HEK293 (cell line): Measurements from ENCODE around the gene STK11.

Experiments
- CTCF ChIA-PET: fragments of 350-600 bp; formaldehyde crosslinking; extraction: SDS; loops from one replicate; lab custom pipeline; 2021; ENCODE audit warnings: antibody characterized with exemption; lab: Yijun Ruan, JAX
- POLR2A ChIA-PET: fragments of 300-600 bp; formaldehyde crosslinking; extraction: SDS; loops from one replicate; lab custom pipeline; 2020; ENCODE audit warnings: antibody characterized with exemption, inconsistent platforms; lab: Yijun Ruan, JAX
- H3K27ac ChIP-seq: fragments of 200-500 bp; sonication (Bioruptor generic); 2 replicates; pipeline ENCODE4 v1.5.1; 2014; ENCODE audit warnings: low read depth, low read length, control low read depth, inconsistent platforms; ENCODE audit errors: extremely low read depth
- H3K36me3 ChIP-seq, 2 experiments: fragments of 200-500 bp in 1 of 2; sonication (Bioruptor generic) in 1 of 2; 1 replicate in 1 of 2; 2 replicates in 1 of 2; pipeline ENCODE4 v1.5.1; 2014 to 2017; ENCODE audit warnings: inconsistent platforms in 2 of 2, low read length in 2 of 2; ENCODE audit not compliant: control insufficient read depth in 2 of 2, insufficient read depth in 1 of 2
- H3K4me1 ChIP-seq: fragments of 200-500 bp; sonication (Bioruptor generic); 2 replicates; pipeline ENCODE4 v1.5.1; 2014; ENCODE audit warnings: mild to moderate bottlenecking, low read length, inconsistent platforms; ENCODE audit not compliant: control insufficient read depth, insufficient read depth
- H3K4me3 ChIP-seq: 2 replicates; pipeline ENCODE4 v1.5.1; 2011; ENCODE audit warnings: low read depth, mild to moderate bottlenecking, control low read depth, low read length, moderate library complexity
- H3K9me3 ChIP-seq: fragments of 200-500 bp; sonication (Bioruptor generic); 2 replicates; pipeline ENCODE4 v1.5.1; 2014; ENCODE audit warnings: low read depth, low read length, inconsistent platforms; ENCODE audit not compliant: control insufficient read depth, insufficient read depth
- EGR2 ChIP-seq: fragments of 450-650 bp; formaldehyde crosslinking; IDR thresholded peaks from 2 replicates; pipeline ENCODE4 v1.5.1; 2016; ENCODE audit warnings: low read depth, missing biosample characterization, missing genetic modification characterization
- KLF9 ChIP-seq: fragments of 450-650 bp; formaldehyde crosslinking; IDR thresholded peaks from 2 replicates; pipeline ENCODE4 v1.5.1; 2016; ENCODE audit warnings: missing biosample characterization, missing genetic modification characterization, low read depth
- PRDM1 ChIP-seq: fragments of 450-650 bp; formaldehyde crosslinking; IDR thresholded peaks from 2 replicates; pipeline ENCODE4; 2016; ENCODE audit warnings: missing biosample characterization, missing genetic modification characterization
- ZFHX2 ChIP-seq: fragments of 450-650 bp; formaldehyde crosslinking; conservative IDR thresholded peaks from 2 replicates; pipeline ENCODE4 v1.5.1; 2016; ENCODE audit warnings: missing biosample characterization, missing genetic modification characterization
- ZNF121 ChIP-seq: fragments of 450-650 bp; formaldehyde crosslinking; IDR thresholded peaks from 2 replicates; pipeline ENCODE4 v1.5.1; 2016; ENCODE audit warnings: missing biosample characterization, missing genetic modification characterization
- ZNF223 ChIP-seq: fragments of 450-650 bp; formaldehyde crosslinking; IDR thresholded peaks from 2 replicates; pipeline ENCODE4 v1.5.1; 2016; ENCODE audit warnings: missing biosample characterization, missing genetic modification characterization
- ZNF514 ChIP-seq: fragments of 450-650 bp; formaldehyde crosslinking; IDR thresholded peaks from 2 replicates; pipeline ENCODE4 v1.5.1; 2016; ENCODE audit warnings: missing biosample characterization, missing genetic modification characterization
- ZNF596 ChIP-seq: fragments of 450-650 bp; IDR thresholded peaks from 2 replicates; pipeline ENCODE4 v1.5.0; 2018; ENCODE audit warnings: missing biosample characterization, mild to moderate bottlenecking, missing genetic modification characterization, moderate library complexity
- ZNF664 ChIP-seq: fragments of 450-650 bp; formaldehyde crosslinking; IDR thresholded peaks from 2 replicates; pipeline ENCODE4 v1.5.1; 2016; ENCODE audit warnings: missing biosample characterization, missing genetic modification characterization
- ZSCAN23 ChIP-seq: fragments of 450-650 bp; formaldehyde crosslinking; IDR thresholded peaks from 2 replicates; pipeline ENCODE4 v1.5.1; 2016; ENCODE audit warnings: missing biosample characterization, missing genetic modification characterization
- TF ChIP-seq, protein P1 (sequence below): fragments of 450-650 bp; formaldehyde crosslinking; IDR thresholded peaks from 2 replicates; pipeline ENCODE4 v1.5.1; 2016; ENCODE audit warnings: missing biosample characterization, missing genetic modification characterization
- TF ChIP-seq, protein P2 (sequence below): fragments of 450-650 bp; formaldehyde crosslinking; IDR thresholded peaks from 2 replicates; pipeline ENCODE4 v1.5.1; 2017; ENCODE audit warnings: missing biosample characterization, missing genetic modification characterization
- TF ChIP-seq, protein P3 (sequence below): fragments of 450-650 bp; formaldehyde crosslinking; IDR thresholded peaks from 2 replicates; pipeline ENCODE4 v1.5.1; 2016; ENCODE audit warnings: missing biosample characterization, missing genetic modification characterization, low read depth
- TF ChIP-seq, protein P4 (sequence below): fragments of 450-650 bp; formaldehyde crosslinking; IDR thresholded peaks from 2 replicates; pipeline ENCODE4 v1.5.1; 2016; ENCODE audit warnings: missing biosample characterization, missing genetic modification characterization
- TF ChIP-seq, protein P5 (sequence below): fragments of 450-650 bp; formaldehyde crosslinking; IDR thresholded peaks from 2 replicates; pipeline ENCODE4 v1.5.1; 2016; ENCODE audit warnings: missing biosample characterization, missing genetic modification characterization
- TF ChIP-seq, protein P6 (sequence below): fragments of 450-650 bp; formaldehyde crosslinking; conservative IDR thresholded peaks from 2 replicates; pipeline ENCODE4 v1.5.1; 2016; ENCODE audit warnings: low read depth, missing biosample characterization, missing genetic modification characterization

Gene STK11

DNA sequence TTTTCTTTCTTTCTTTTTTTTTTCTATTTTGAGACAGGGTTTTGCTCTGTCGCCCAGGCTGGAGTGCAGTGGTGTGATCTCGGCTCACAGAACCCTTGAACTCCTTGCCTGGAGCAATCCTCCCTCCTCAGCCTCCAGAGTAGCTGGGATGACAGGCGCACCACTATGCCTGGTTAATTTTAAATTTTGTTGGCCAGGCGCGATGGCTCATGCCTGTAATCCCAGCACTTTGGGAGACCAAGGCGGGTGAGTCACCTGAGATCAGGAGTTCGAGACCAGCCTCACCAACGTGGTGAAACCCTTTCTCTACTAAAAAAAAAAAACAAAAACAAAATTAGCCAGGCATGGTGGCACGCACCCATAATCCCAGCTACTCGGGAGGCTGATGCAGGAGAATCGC, 22.9 kb upstream of the STK11 start (continued):
- TF ChIP-seq, protein P1, sequence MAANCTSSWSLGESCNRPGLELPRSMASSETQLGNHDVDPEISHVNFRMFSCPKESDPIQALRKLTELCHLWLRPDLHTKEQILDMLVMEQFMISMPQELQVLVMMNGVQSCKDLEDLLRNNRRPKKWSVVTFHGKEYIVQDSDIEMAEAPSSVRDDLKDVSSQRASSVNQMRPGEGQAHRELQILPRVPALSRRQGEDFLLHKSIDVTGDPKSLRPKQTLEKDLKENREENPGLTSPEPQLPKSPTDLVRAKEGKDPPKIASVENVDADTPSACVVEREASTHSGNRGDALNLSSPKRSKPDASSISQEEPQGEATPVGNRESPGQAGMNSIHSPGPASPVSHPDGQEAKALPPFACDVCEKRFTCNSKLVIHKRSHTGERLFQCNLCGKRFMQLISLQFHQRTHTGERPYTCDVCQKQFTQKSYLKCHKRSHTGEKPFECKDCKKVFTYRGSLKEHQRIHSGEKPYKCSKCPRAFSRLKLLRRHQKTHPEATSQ (tag by site-specific recombination): no peak

DNA sequence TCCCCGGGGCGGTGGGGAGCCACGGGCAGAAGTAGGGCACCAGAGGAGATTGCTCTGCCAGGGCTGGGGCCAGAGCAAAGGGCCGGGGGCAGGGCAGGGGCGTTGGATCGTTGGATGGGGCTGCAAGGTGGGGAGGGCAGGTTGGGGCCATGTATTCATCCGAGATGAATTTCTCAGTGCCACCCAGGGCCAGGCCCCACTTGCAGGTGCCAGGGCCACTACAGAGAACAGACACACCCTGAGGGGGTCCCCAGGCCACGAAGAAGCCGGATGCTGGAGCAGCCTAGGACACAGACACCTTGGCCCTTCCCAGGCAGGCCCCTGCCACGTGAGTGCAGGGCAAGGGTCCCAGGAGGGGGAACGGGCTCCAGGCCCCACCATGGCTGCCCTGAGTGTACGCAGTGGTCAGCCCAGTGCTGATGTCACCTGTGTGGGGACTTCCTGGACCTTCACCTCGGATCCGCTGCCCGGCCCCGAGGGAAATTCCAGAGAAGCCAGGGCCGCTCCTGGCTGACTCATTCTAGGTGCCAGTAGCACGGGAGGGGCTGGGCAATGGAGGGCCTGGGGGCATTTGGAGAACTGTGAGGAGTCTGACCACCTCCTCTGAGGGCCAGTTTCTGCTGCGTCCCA, 21.9 kb upstream of the STK11 start:
- ChIA-PET POLR2A (no interaction called here), CTCF (interaction anchor here (0.7 kb wide), 1 partner anchor 10 kb away, joined by 3 read pairs; no protein-coding TSS in a partner anchor)
- Histone ChIP-seq H3K4me1 (no peaks in the 10 kb centered on the region), H3K9me3 (no peaks in the 10 kb centered on the region), H3K36me3 (no peaks in the 10 kb centered on the region), H3K27ac (no peak overlapping the region), H3K4me3 (no peak overlapping the region)
- TF ChIP-seq KLF9 (tag by site-specific recombination) (no peak), ZNF223 (tag by site-specific recombination) (no peak), ZNF514 (tag by site-specific recombination) (no peak), ZSCAN23 (tag by site-specific recombination) (no peak), EGR2 (tag by site-specific recombination) (no peak)
- TF ChIP-seq, protein P2, sequence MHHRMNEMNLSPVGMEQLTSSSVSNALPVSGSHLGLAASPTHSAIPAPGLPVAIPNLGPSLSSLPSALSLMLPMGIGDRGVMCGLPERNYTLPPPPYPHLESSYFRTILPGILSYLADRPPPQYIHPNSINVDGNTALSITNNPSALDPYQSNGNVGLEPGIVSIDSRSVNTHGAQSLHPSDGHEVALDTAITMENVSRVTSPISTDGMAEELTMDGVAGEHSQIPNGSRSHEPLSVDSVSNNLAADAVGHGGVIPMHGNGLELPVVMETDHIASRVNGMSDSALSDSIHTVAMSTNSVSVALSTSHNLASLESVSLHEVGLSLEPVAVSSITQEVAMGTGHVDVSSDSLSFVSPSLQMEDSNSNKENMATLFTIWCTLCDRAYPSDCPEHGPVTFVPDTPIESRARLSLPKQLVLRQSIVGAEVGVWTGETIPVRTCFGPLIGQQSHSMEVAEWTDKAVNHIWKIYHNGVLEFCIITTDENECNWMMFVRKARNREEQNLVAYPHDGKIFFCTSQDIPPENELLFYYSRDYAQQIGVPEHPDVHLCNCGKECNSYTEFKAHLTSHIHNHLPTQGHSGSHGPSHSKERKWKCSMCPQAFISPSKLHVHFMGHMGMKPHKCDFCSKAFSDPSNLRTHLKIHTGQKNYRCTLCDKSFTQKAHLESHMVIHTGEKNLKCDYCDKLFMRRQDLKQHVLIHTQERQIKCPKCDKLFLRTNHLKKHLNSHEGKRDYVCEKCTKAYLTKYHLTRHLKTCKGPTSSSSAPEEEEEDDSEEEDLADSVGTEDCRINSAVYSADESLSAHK (tag by site-specific recombination): no peak
- TF ChIP-seq, protein P3, sequence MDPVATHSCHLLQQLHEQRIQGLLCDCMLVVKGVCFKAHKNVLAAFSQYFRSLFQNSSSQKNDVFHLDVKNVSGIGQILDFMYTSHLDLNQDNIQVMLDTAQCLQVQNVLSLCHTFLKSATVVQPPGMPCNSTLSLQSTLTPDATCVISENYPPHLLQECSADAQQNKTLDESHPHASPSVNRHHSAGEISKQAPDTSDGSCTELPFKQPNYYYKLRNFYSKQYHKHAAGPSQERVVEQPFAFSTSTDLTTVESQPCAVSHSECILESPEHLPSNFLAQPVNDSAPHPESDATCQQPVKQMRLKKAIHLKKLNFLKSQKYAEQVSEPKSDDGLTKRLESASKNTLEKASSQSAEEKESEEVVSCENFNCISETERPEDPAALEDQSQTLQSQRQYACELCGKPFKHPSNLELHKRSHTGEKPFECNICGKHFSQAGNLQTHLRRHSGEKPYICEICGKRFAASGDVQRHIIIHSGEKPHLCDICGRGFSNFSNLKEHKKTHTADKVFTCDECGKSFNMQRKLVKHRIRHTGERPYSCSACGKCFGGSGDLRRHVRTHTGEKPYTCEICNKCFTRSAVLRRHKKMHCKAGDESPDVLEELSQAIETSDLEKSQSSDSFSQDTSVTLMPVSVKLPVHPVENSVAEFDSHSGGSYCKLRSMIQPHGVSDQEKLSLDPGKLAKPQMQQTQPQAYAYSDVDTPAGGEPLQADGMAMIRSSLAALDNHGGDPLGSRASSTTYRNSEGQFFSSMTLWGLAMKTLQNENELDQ: no peak
- TF ChIP-seq, protein P4, sequence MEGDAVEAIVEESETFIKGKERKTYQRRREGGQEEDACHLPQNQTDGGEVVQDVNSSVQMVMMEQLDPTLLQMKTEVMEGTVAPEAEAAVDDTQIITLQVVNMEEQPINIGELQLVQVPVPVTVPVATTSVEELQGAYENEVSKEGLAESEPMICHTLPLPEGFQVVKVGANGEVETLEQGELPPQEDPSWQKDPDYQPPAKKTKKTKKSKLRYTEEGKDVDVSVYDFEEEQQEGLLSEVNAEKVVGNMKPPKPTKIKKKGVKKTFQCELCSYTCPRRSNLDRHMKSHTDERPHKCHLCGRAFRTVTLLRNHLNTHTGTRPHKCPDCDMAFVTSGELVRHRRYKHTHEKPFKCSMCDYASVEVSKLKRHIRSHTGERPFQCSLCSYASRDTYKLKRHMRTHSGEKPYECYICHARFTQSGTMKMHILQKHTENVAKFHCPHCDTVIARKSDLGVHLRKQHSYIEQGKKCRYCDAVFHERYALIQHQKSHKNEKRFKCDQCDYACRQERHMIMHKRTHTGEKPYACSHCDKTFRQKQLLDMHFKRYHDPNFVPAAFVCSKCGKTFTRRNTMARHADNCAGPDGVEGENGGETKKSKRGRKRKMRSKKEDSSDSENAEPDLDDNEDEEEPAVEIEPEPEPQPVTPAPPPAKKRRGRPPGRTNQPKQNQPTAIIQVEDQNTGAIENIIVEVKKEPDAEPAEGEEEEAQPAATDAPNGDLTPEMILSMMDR (tag by site-specific recombination): no peak

DNA sequence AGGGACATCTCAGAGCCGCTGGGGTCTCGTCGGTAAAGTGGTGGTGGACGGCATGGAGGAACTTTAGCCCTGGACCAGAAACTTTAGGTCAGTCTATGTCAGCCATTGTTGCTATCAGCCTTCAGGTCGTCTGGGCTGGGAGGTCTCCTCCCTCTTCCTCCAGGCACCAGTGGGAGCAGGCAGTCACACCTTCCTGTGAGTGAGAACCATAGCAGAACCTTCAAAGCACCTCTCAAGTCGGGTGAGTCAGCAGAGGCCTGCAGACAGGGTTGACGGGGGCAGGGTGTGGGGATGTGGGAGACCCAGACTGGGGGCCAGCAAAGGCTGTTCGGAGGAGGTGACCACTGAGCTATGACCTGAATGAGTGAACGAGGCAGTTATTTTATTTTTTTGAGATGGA, 16.2 kb upstream of the STK11 start:
- no peak for TF ChIP-seq PRDM1 (tag by site-specific recombination)
- no peak for TF ChIP-seq ZNF664
- TF ChIP-seq, protein P5, sequence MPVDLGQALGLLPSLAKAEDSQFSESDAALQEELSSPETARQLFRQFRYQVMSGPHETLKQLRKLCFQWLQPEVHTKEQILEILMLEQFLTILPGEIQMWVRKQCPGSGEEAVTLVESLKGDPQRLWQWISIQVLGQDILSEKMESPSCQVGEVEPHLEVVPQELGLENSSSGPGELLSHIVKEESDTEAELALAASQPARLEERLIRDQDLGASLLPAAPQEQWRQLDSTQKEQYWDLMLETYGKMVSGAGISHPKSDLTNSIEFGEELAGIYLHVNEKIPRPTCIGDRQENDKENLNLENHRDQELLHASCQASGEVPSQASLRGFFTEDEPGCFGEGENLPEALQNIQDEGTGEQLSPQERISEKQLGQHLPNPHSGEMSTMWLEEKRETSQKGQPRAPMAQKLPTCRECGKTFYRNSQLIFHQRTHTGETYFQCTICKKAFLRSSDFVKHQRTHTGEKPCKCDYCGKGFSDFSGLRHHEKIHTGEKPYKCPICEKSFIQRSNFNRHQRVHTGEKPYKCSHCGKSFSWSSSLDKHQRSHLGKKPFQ (tag by site-specific recombination): peak; percentile 85
- no peak for TF ChIP-seq ZNF121 (tag by site-specific recombination)
- peak; percentile 34 for TF ChIP-seq ZFHX2 (tag by site-specific recombination)
- TF ChIP-seq, protein P6, sequence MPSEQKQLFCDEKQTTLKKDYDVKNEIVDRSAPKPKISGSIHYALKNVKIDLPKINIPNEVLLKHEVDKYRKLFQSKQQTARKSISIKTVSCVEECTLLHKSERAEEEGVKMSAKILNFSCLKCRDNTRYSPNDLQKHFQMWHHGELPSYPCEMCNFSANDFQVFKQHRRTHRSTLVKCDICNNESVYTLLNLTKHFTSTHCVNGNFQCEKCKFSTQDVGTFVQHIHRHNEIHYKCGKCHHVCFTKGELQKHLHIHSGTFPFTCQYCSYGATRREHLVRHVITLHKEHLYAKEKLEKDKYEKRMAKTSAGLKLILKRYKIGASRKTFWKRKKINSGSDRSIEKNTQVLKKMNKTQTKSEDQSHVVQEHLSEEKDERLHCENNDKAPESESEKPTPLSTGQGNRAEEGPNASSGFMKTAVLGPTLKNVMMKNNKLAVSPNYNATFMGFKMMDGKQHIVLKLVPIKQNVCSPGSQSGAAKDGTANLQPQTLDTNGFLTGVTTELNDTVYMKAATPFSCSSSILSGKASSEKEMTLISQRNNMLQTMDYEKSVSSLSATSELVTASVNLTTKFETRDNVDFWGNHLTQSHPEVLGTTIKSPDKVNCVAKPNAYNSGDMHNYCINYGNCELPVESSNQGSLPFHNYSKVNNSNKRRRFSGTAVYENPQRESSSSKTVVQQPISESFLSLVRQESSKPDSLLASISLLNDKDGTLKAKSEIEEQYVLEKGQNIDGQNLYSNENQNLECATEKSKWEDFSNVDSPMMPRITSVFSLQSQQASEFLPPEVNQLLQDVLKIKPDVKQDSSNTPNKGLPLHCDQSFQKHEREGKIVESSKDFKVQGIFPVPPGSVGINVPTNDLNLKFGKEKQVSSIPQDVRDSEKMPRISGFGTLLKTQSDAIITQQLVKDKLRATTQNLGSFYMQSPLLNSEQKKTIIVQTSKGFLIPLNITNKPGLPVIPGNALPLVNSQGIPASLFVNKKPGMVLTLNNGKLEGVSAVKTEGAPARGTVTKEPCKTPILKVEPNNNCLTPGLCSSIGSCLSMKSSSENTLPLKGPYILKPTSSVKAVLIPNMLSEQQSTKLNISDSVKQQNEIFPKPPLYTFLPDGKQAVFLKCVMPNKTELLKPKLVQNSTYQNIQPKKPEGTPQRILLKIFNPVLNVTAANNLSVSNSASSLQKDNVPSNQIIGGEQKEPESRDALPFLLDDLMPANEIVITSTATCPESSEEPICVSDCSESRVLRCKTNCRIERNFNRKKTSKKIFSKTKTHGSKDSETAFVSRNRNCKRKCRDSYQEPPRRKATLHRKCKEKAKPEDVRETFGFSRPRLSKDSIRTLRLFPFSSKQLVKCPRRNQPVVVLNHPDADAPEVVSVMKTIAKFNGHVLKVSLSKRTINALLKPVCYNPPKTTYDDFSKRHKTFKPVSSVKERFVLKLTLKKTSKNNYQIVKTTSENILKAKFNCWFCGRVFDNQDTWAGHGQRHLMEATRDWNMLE (tag by site-specific recombination): no peak
- peak; percentile 45; the same call in 1 of the 2 replicates for TF ChIP-seq EGR2 (tag by site-specific recombination)
- TF ChIP-seq ZNF596 (tag by site-specific recombination): no peak
- TF ChIP-seq, all 188 proteins: peak for 3
- POLR2A ChIA-PET: no interaction called here

More for the DNA sequence above, 16.2 kb upstream of the STK11 start:
- Histone ChIP-seq H3K4me3 (no peak overlapping the region), H3K27ac (no peak overlapping the region), H3K9me3 (no peaks in the 10 kb centered on the region), H3K4me1 (no peaks in the 10 kb centered on the region), H3K36me3 (no peaks in the 10 kb centered on the region)
- CTCF ChIA-PET: no interaction called here
